WI38 (cell line): ENCODE results near the gene PKNOX1.
A peak's percentile ranks its signal among the peaks of the same experiment; 100 is the strongest.
"Not testable (repeated sequence)": the region's sequence is repeated elsewhere in the genome, so short reads cannot be mapped to it uniquely, and the experiment has no call there.

Source experiments
- H3K4me3 ChIP-seq: 2 replicates; pipeline ENCODE4 v1.5.1; 2011; ENCODE audit warnings: low read depth, mild to moderate bottlenecking, control low read depth, low read length
- TF ChIP-seq, protein P1 (sequence below): IDR thresholded peaks from 2 replicates; pipeline ENCODE4 v1.5.1; 2012; ENCODE audit warnings: low read depth, mild to moderate bottlenecking, control low read depth, low read length

The PKNOX1 gene, protein sequence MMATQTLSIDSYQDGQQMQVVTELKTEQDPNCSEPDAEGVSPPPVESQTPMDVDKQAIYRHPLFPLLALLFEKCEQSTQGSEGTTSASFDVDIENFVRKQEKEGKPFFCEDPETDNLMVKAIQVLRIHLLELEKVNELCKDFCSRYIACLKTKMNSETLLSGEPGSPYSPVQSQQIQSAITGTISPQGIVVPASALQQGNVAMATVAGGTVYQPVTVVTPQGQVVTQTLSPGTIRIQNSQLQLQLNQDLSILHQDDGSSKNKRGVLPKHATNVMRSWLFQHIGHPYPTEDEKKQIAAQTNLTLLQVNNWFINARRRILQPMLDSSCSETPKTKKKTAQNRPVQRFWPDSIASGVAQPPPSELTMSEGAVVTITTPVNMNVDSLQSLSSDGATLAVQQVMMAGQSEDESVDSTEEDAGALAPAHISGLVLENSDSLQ

DNA sequence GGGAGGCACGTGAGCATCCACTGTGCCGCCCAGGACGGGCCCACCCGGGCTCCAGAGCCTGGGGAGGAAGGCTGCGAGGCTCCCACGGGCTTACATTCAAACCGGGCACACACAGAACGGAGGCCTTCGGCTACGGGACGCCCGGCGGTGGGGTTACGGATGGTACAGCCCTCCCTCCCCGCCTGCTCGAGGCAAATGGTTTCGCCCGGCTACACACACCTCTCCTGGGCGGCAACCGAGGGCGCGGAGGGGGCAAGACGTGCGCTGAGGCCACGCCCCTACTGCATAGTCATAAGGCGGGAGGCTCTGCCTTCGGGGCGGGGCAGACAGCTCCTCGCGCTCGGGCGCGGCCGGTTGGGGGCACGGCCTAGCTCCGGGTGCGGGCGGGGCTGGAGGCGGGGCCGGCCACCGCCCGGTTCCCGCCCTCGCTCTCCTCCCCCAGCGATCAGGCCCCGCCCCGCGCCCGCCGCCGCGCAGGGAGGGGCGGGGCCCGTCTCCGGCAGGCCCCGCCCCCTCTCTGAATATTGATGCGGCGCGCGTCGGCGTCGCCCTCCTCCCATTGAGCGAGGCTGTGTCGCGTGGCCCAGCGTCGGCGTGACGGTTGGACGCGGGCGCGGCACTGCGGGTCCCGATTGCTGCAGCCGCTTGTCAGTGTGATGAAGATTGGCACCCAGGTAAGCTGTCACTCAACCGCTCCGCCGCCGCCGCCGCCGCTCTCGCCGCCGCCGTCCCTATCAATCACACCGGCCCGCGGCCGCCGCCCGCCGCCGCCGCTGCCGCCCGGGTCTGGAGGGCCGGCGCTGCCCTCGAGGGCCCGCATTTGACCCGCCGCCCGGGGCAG lies at the start of gene PKNOX1:
Gene PKNOX1, plus strand, starts transcription at position 572 of the 841 bp plus-strand sequence. CDS start 29,820 bp downstream, outside the sequence.
- H3K4me3 ChIP-seq: peak within 1 kb of the TSS; percentile 81
- TF ChIP-seq, protein P1, sequence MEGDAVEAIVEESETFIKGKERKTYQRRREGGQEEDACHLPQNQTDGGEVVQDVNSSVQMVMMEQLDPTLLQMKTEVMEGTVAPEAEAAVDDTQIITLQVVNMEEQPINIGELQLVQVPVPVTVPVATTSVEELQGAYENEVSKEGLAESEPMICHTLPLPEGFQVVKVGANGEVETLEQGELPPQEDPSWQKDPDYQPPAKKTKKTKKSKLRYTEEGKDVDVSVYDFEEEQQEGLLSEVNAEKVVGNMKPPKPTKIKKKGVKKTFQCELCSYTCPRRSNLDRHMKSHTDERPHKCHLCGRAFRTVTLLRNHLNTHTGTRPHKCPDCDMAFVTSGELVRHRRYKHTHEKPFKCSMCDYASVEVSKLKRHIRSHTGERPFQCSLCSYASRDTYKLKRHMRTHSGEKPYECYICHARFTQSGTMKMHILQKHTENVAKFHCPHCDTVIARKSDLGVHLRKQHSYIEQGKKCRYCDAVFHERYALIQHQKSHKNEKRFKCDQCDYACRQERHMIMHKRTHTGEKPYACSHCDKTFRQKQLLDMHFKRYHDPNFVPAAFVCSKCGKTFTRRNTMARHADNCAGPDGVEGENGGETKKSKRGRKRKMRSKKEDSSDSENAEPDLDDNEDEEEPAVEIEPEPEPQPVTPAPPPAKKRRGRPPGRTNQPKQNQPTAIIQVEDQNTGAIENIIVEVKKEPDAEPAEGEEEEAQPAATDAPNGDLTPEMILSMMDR: no peak

DNA sequence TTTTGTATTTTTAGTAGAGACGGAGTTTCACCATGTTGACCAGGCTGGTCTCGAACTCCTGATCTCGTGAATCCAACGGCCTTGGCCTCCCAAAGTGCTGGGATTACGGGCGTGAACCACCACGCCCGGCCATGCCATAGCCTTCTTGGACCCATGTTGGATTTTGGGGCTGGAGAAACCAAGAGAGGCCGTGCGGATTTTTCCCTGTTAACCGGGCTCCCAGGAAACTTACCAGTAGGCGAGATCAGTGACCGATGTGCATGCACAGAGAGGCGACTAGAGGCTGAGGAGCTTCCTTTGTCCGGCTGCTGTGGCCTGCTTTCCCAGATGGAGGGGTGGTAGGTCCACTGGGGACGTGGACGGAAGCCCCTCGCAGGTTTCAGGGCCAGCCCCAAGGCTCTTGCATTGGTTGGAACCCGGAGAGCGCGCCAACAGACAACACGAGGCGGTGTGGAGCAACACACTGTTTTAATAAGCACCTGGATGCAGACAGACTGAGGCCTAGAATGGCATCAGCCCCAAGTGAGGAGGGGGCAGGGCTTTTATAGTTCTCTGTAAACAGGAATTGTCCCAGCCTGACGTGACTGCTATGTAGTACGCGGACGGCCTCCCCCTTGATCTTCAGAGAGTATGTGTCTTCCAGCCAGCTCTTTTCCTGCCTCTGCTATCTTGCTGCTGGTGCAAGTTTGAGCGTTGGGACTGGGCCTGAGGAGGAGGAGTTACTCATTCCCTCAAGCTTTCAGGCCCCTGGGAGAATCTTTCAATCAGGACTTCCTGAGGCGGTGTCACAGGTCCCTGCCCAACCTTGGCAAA lies 49.0 kb upstream of the PKNOX1 start, which contains the start of gene ERVH48-1:
Gene ERVH48-1, minus strand, starts transcription at position 517 of the 813 bp plus-strand sequence. CDS start 6,624 bp downstream, outside the sequence.
- H3K4me3 ChIP-seq: no peak within 1 kb of the TSS
- TF ChIP-seq, protein P1: no peak

DNA sequence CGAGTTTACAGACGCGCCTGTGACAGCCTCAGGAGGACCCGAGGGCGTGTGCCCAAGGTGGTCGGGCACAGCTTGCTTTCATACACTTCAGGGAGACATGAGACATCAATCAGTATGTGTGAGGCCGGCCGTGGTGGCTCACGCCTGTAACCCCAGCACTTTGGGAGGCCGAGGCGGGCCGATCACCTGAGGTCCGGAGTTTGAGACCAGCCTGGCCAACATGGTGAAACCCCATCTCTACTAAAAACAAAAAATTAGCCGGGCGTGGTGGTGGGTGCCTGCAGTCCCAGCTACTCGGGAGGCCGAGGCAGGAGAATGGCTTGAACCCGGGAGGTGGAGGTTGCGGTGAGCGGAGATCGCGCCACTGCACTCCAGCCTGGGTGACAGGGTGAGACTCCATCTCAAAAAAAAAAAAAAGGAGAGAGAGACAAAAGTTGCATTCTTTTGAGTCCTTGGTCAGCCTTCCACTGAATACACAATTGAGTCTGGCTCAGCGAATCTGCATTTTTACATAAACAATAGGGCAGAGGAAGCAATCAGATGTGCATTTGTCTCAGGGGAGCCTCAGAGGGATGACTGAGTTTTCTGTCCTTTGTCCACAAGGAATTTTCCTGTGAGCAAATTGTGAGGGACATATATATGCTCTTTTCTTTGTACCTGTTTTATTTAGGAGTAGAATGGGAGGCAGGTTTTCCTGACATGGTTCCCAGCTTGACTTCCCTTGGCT lies 46.7 kb upstream of the PKNOX1 start:
- H3K4me3 ChIP-seq: not testable (repeated sequence)

DNA sequence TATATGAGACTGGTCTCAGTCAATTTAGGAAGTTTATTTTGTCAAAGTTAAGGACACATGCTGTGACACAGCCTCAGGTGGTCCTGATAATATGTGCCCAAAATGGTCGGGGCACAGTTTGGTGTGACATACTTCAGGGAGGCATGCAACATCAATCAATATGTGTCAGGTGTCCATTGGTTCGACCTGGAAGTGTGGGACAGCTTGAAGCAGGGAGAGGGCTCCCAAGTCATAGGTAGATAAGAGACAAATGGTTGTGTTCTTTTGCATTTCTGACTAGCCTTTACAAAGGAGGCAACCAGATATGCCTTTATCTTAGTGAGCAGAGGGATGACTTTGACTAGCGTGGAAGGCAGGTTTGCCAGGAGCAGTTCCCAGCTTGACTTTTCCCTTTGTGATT lies 44.4 kb upstream of the PKNOX1 start:
- no peak overlapping the region for H3K4me3 ChIP-seq
- TF ChIP-seq, protein P1: no peak

DNA sequence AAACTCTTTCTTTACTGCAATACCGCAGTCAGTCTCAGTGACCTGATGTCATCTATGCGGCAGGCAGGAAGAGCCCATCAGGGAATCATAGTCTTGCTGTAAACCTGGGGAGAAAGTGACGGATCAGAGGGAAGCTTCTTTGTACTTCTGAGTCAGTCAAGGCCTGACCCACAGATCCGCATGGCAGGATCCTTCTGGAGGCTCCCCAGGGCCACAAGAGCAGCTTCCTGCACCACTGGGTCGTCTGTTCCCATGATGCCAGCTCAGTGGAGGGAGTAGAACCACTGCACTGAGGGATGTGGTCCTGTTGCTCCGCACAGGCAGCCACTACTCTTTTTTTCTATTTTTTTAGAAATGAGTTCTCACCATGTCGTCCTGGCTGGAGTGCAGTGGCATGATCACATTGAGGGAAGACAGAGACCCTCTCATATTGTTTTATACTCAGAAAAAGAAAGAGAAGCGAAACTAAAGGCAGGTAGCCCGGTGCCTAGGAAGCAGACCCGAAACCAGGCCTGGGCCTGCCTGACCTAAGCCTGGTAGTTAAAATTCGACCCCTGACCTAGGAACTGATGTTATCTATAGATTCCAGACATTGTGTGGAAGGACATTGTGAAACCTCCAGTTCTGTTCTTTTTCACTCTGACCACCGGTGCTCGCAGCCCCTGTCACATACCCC lies 42.7 kb upstream of the PKNOX1 start:
- TF ChIP-seq, protein P1: no peak
- no peak overlapping the region for H3K4me3 ChIP-seq

DNA sequence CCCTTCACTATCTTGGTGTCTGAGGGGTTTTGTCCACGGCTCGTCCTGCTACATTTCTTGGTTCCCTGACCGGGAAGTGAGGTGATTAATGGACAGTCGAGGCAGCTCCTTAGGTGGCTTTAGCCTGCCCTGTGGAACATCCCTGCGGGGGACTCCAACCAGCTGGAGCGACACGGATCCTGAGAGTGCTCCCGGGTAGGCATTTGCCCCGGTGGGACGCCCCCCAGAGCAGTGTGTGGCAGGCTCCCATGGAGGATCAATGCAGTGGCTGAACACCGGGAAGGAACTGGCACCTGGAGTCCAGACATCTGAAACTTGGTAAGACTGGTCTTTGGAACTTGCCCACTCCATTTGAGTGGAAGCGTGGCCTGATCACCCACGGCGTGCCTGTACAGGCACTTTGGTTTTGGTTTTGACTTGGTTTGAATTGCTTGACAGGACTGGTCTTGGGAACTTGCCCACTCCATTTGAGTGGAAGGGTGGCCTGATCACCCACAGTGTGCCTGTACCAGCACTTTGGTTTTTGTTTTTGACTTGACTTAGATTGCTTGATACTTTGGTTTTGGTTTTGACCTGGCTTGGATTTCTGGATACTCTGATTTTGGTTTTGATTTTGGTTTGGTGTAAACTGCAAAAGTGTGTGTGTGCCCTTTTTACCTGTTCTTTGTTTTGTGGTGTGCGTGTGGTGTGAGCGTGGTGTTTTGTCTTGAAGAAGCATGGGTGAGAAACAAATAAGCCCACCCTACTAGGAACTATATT lies 41.8 kb upstream of the PKNOX1 start:
- not testable (repeated sequence) for H3K4me3 ChIP-seq

DNA sequence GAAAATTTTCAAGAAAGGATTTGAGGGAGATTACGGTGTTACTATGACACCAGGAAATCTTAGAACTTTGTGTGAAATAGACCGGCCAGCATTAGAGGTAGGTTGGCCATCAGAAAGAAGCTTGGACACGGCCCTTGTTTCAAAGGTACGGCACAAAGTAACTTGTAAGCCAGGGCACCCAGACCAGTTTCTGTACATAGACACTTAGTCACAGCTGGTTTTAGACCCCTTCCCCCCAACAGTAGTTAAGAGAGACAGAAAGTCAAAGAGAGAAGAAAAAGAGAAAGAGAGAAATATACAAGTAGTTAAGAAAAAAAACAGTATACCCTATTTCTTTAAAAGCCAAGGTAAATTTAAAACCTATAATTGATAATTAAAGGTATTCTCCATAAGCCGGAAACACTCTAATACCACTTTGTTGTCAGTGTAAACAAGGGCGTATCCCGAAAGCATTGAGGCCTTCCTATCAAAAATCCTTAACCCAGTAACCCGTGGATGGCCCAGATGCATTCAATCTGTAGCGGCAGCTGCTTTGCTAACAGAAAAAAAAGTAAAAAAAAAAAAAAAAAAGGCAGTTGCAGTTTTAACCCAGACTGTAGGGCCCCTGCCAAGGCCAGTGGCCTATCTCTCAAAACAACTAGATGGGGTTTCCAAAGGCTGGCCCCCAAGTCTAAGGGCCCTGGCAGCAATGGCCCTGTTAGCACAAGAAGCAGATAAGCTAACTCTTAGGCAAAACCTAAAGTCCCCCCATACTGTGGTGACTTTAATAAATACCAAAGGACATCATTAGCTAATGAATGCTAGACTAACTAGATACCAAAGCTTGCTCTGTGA lies 41.0 kb upstream of the PKNOX1 start:
- not testable (repeated sequence) for H3K4me3 ChIP-seq

DNA sequence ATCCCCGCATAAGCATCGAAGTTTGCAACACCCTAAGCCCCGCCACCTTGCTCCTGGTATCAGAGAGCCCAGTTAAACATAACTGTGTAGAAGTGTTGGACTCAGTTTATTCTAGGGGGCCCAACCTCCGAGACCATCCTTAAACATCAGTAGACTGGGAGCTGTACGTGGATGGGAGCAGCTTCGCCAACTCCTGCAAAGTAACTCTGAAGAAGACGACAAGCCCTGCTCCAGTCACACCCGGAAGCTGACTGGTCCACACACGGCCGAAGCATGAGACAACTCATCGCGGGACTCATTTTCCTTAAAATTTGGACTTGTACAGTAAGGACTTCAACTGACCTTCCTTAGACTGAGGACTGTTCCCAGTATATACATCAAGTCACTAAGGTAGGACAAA lies 40.4 kb upstream of the PKNOX1 start:
- not testable (repeated sequence) for H3K4me3 ChIP-seq

DNA sequence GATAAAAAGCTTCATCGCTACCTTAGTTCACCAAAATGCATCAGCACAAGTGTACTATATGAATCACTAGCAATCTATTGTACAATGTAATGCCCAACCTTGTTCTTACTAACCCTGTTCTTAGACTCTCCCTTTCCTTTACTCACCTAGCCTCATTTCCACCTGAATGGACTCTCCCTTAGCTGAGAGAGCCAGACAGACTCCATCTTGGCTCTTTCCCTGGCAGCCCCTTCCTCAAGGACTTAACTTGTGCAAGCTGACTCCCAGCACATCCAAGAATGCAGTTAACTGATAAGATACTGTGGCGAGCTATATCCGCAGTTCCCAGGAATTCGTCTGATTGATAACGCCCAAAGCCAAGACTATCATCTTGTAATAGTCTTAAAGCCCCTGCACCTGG lies 38.0 kb upstream of the PKNOX1 start:
- H3K4me3 ChIP-seq: not testable (repeated sequence)

DNA sequence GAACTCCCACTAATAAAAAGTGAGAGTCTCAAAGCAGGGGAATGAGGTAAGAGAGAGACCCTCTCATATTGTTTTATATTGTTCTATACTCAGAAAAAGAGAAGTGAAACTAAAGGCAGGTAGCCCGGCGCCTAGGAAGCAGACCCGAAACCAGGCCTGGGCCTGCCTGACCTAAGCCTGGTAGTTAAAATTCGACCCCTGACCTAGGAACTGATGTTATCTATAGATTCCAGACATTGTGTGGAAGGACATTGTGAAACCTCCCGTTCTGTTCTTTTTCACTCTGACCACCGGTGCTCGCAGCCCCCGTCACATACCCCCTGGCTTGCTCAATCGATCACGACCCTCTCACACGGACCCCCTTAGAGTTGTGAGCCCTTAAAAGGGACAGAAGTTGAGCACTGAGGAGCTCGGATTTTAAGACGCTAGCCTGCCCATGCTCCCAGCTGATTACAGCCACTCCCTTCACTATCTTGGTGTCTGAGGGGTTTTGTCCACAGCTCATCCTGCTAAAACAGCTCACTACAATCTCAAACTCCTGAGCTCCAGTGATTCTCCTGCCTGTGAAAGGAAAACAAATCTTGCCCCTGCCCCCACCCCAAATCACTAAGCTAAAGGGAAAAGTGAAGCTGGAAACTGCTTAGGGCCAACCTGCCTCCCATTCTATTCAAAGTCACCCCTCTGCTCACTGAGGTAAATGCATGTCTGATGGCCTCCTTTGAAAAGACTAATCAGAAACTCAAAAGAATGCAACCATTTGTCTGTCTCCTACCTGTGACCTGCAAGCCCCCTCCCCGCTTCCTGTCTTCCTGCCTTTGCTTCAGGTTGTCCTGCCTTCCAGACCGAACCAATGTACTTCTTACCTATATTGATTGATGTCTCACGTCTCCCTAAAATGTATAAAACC lies 37.1 kb upstream of the PKNOX1 start:
- H3K4me3 ChIP-seq: not testable (repeated sequence)
